GM21576 (cell line): ENCODE measurements around the gene MUC6.

Experiments
- ATAC-seq: cut with Tn5 transposase; IDR thresholded peaks from one replicate; pipeline ENCODE4 v1.9.1; 2021; ENCODE audit warnings: mild to moderate bottlenecking, moderate library complexity; ENCODE audit not compliant: unreplicated experiment

The MUC6 gene

GRCh38 chr11:1038921-1039320 lies 2.4 kb upstream of the MUC6 start:
- ATAC-seq, result no peak

GRCh38 chr11:1038361-1038760 lies 1.8 kb upstream of the MUC6 start:
- no peak for ATAC-seq

GRCh38 chr11:1037506-1038055 lies 1.1 kb upstream of the MUC6 start:
- ATAC-seq, result no peak

- no peak for ATAC-seq
Observed at GRCh38 chr11:1036931-1037330, 413 bp upstream of the MUC6 start.

GRCh38 chr11:1035577-1036283 lies 788 bp downstream of the MUC6 start:
- ATAC-seq, result no peak

GRCh38 chr11:1034456-1035295 lies 1.8 kb downstream of the MUC6 start:
- ATAC-seq, result no peak

- no peak for ATAC-seq
Observed at GRCh38 chr11:1034001-1034400, 2.5 kb downstream of the MUC6 start.

- no peak for ATAC-seq
Observed at GRCh38 chr11:1033016-1033798, 3.3 kb downstream of the MUC6 start.

- ATAC-seq, result no peak
Observed at GRCh38 chr11:1032310-1032891, 4.1 kb downstream of the MUC6 start.

- no peak for ATAC-seq
Observed at GRCh38 chr11:1031121-1031899, 5.2 kb downstream of the MUC6 start.

- no peak for ATAC-seq
Observed at GRCh38 chr11:1030556-1030955, 6.0 kb downstream of the MUC6 start.

- ATAC-seq, result no peak
Observed at GRCh38 chr11:1030086-1030485, 6.4 kb downstream of the MUC6 start.

GRCh38 chr11:1029654-1030053 lies 6.9 kb downstream of the MUC6 start:
- ATAC-seq, result no peak

GRCh38 chr11:1029051-1029450 lies 7.5 kb downstream of the MUC6 start:
- ATAC-seq, result no peak

GRCh38 chr11:1028616-1029015 lies 7.9 kb downstream of the MUC6 start:
- ATAC-seq, result no peak

GRCh38 chr11:1028291-1028540 lies 8.3 kb downstream of the MUC6 start:
- no peak for ATAC-seq

- no peak for ATAC-seq
Observed at GRCh38 chr11:1027483-1028290, 8.8 kb downstream of the MUC6 start.

GRCh38 chr11:1026641-1027482 lies 9.7 kb downstream of the MUC6 start:
- no peak for ATAC-seq

GRCh38 chr11:1026163-1026450 lies 10.4 kb downstream of the MUC6 start:
- ATAC-seq, result no peak
